Keratinocyte (primary cell): Measurements from ENCODE around the gene AKAP13. TPM values are rescaled to one million over a fixed set of nuclear protein-coding genes. Genes with fewer than 3 reads are reported as not detected.
"Not testable (repeated sequence)": the region's sequence is repeated elsewhere in the genome, so short reads cannot be mapped to it uniquely, and the experiment has no call there.

Experiments
- DNase-seq: peaks from one replicate; pipeline ENCODE4 v3.0.0-alpha.2; 2011; ENCODE audit warnings: low read depth, missing footprints, low spot score
- FAIRE-seq: peaks from 2 replicates; lab custom pipeline; 2011; peaks lifted over from hg19 to GRCh38; lab: Jason Lieb, UNC
- H2AFZ ChIP-seq: 2 replicates; pipeline ENCODE4 v1.6.0; 2012; ENCODE audit warnings: low read length, control low read depth, inconsistent platforms; ENCODE audit not compliant: control insufficient read depth
- H3K27ac ChIP-seq: 2 replicates; pipeline ENCODE4 v1.5.1; 2011; ENCODE audit warnings: low read length; ENCODE audit not compliant: control insufficient read depth, insufficient read depth
- H3K27me3 ChIP-seq: 3 replicates; pipeline ENCODE4 v1.6.0; 2011; ENCODE audit warnings: low read length; ENCODE audit not compliant: control insufficient read depth, insufficient read depth; ENCODE audit errors: extremely low read depth
- H3K36me3 ChIP-seq, 2 experiments: 2 replicates in 1 of 2; 3 replicates in 1 of 2; pipeline ENCODE4 v1.5.1; 2011; ENCODE audit warnings: low read length in 2 of 2, mild to moderate bottlenecking in 1 of 2; ENCODE audit not compliant: control insufficient read depth in 2 of 2, insufficient read depth in 2 of 2; ENCODE audit errors: extremely low read depth in 1 of 2
- H3K4me1 ChIP-seq: 3 replicates; pipeline ENCODE4 v1.5.1; 2011; ENCODE audit warnings: low read length; ENCODE audit not compliant: control insufficient read depth, insufficient read depth; ENCODE audit errors: extremely low read depth
- H3K4me2 ChIP-seq: 3 replicates; pipeline ENCODE4 v1.6.0; 2011; ENCODE audit warnings: low read depth, low read length; ENCODE audit not compliant: control insufficient read depth, insufficient read depth; ENCODE audit errors: extremely low read depth
- H3K4me3 ChIP-seq, 3 experiments: fragments of 200-600 bp in 1 of 3; sonication (generic) in 1 of 3; 2 replicates in 2 of 3; 3 replicates in 1 of 3; pipeline ENCODE4 v1.5.1; 2011 to 2016; ENCODE audit warnings: low read length in 3 of 3, mild to moderate bottlenecking in 3 of 3, control low read depth in 2 of 3, inconsistent platforms in 1 of 3, low read depth in 1 of 3, mixed read lengths in 1 of 3, mixed run types in 1 of 3, moderate library complexity in 1 of 3; ENCODE audit not compliant: control insufficient read depth in 2 of 3, insufficient read depth in 2 of 3; ENCODE audit errors: extremely low read depth in 1 of 3
- H3K79me2 ChIP-seq: 2 replicates; pipeline ENCODE4 v1.6.0; 2012; ENCODE audit warnings: low read length; ENCODE audit not compliant: control insufficient read depth, insufficient read depth
- H3K9ac ChIP-seq: 3 replicates; pipeline ENCODE4 v1.6.0; 2011; ENCODE audit warnings: low read length; ENCODE audit not compliant: control insufficient read depth, insufficient read depth; ENCODE audit errors: extremely low read depth
- H3K9me1 ChIP-seq: 3 replicates; pipeline ENCODE4 v1.6.0; 2011; ENCODE audit warnings: low read length; ENCODE audit not compliant: control insufficient read depth, insufficient read depth; ENCODE audit errors: extremely low read depth
- H3K9me3 ChIP-seq: 2 replicates; pipeline ENCODE4 v1.5.1; 2012; ENCODE audit warnings: low read depth, low read length; ENCODE audit not compliant: control insufficient read depth
- H4K20me1 ChIP-seq: 3 replicates; pipeline ENCODE4 v1.6.0; 2011; ENCODE audit warnings: low read length; ENCODE audit not compliant: control insufficient read depth, insufficient read depth; ENCODE audit errors: extremely low read depth
- EZH2 ChIP-seq: IDR thresholded peaks from one replicate; pipeline ENCODE4 v1.6.1; 2012; ENCODE audit warnings: inconsistent platforms, mild to moderate bottlenecking, low read length, moderate library complexity
- dilution Hi-C: fragments of 300-500 bp; cut with MboI; formaldehyde crosslinking; loops from one replicate; pipeline ENCODE4 v1.7.0; 2020; ENCODE audit warnings: low sequenced_read_pairs; ENCODE audit not compliant: extremely low pct_ligation_motif_present
- polyA plus RNA-seq, 5 experiments: library from polyadenylated mRNA; depleted of rRNA in 3 of 5; stranded (reverse) in 3 of 5; stranded (forward) in 1 of 5; unstranded in 1 of 5; fragments of >200 nt; gene quantifications; 1 replicate in 1 of 5; 2 replicates in 3 of 5; 3 replicates in 1 of 5; pipeline versions ENCODE4 v1.2.1 to v1.2.3, GENCODE V29; 2011 to 2012; ENCODE audit warnings: missing spikeins in 2 of 5, low read depth in 1 of 5, low replicate concordance in 1 of 5
- TF ChIP-seq, protein P1 (sequence below), 3 experiments: IDR thresholded peaks in 1 of 3; conservative IDR thresholded peaks in 1 of 3; optimal IDR thresholded peaks in 1 of 3; 2 replicates in 2 of 3; 3 replicates in 1 of 3; pipeline versions ENCODE3 to v1.5.1; 2011; ENCODE audit warnings: low read length in 3 of 3, mild to moderate bottlenecking in 3 of 3, moderate library complexity in 2 of 3, control low read depth in 1 of 3, inconsistent platforms in 1 of 3; ENCODE audit not compliant: insufficient read depth in 2 of 3; ENCODE audit errors: extremely low read depth in 1 of 3

Gene AKAP13
- polyA plus RNA-seq, 1 donor (not counting 4 experiments of a cell fraction or from before 2014, with no cell fraction given), result 16.7 TPM

DNA sequence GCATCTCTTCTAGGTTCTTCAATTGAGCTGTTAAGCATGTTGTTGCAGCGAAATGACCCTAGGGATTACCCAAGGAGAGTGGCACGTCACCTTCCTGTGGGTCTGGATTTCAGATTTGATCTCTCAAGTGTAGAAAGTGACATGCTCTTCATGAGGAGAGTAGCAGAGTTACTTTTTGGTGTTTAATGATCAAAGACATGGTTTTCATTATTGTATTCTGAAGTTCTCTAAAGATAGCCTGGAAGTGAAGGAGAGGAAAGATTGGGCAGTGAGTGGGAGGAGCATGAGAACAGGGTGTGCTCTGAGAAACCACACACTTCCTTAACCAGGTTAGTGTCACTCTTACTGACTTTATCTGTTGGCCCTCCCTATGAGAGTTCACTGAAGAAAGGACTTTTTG lies 153.6 kb downstream of the AKAP13 start:
- Histone ChIP-seq H4K20me1 (no peaks in the 10 kb centered on the region), H2AFZ (no peak overlapping the region), H3K36me3 (peaks cover 3 to 7% of the 10 kb centered on the region in 2 experiments), H3K4me2 (no peak overlapping the region), H3K4me1 (no peaks in the 10 kb centered on the region), H3K79me2 (no peaks in the 10 kb centered on the region), H3K27me3 (no peaks in the 10 kb centered on the region), H3K4me3 (no peak overlapping the region), H3K9me3 (no peaks in the 10 kb centered on the region), H3K9ac (no peak overlapping the region), H3K9me1 (no peaks in the 10 kb centered on the region), H3K27ac (no peak overlapping the region)
- DNase-seq (no peak), FAIRE-seq (no peak)
- TF ChIP-seq, protein P1, sequence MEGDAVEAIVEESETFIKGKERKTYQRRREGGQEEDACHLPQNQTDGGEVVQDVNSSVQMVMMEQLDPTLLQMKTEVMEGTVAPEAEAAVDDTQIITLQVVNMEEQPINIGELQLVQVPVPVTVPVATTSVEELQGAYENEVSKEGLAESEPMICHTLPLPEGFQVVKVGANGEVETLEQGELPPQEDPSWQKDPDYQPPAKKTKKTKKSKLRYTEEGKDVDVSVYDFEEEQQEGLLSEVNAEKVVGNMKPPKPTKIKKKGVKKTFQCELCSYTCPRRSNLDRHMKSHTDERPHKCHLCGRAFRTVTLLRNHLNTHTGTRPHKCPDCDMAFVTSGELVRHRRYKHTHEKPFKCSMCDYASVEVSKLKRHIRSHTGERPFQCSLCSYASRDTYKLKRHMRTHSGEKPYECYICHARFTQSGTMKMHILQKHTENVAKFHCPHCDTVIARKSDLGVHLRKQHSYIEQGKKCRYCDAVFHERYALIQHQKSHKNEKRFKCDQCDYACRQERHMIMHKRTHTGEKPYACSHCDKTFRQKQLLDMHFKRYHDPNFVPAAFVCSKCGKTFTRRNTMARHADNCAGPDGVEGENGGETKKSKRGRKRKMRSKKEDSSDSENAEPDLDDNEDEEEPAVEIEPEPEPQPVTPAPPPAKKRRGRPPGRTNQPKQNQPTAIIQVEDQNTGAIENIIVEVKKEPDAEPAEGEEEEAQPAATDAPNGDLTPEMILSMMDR (optimal IDR thresholded peaks at IDR 0.05 in 1 of 3, IDR thresholded peaks at IDR 0.05 in 1 of 3, conservative IDR thresholded peaks at IDR 0.05 in 1 of 3; ENCODE audit: extremely low read depth in 1 of 3, insufficient read depth in 2 of 3, low read length in 3 of 3), result no peak
- no peak for TF ChIP-seq EZH2
- dilution Hi-C loops, result no loop called here

DNA sequence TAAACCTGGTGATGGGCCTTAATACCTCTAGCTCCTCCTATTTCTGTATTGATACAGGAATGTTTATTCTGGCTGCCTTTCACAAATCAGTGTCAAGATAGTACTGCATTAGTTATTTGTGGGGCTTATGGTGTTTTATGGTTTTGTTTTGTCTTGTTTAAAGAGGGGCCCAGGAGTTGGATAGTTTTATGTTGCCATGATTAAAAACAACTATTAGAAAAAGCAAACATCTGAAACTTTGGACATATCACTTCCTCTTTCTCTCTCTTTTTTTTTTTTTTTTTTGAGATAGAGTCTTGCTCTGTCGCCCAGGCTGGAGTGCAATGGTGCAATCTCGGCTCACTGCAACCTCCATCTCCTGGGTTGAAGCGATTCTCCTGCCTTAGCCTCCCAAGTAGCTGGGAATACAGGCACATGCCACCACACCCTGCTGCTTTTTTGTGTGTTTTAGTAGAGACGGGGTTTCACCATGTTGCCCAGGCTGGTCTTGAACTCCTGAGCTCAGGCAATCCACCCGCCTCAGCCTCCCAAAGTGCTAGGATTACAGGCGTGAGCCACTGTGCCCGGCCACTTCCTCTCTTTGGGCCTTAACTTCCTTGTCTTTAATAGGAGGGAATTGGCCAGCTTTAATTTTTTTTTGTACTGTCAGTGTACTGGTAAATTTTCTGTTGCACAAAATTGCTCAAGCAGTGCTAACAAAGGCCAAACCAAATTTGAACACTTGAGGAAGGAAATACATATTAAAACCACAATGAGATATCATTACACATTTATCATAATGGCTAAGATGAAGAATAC lies 155.3 kb downstream of the AKAP13 start:
- H3K4me1 ChIP-seq, H4K20me1 ChIP-seq, H2AFZ ChIP-seq, H3K9me3 ChIP-seq, H3K79me2 ChIP-seq, H3K4me2 ChIP-seq, H3K27me3 ChIP-seq, H3K36me3 ChIP-seq, H3K27ac ChIP-seq, H3K9ac ChIP-seq, DNase-seq, dilution Hi-C loops, FAIRE-seq, H3K9me1 ChIP-seq, H3K4me3 ChIP-seq: not testable (repeated sequence)
